Neuronal stem cell (in vitro differentiated cells): ENCODE results near the gene SEMA7A.

ENCODE experiments used
- DNase-seq: peaks from one replicate; pipeline ENCODE4 v3.0.0-alpha.2; 2013; ENCODE audit warnings: low spot score
- H2AFZ ChIP-seq: one replicate; pipeline ENCODE4 v1.6.1; 2013; ENCODE audit warnings: mild to moderate bottlenecking, low read length, inconsistent platforms
- H2AK5ac ChIP-seq: 2 replicates; pipeline ENCODE4 v1.6.1; 2013; ENCODE audit warnings: low read depth, mild to moderate bottlenecking, inconsistent platforms, low read length, moderate library complexity, mixed read lengths
- H2BK120ac ChIP-seq: 2 replicates; pipeline ENCODE4 v1.6.1; 2013; ENCODE audit warnings: low read depth, mild to moderate bottlenecking, inconsistent platforms, low read length, moderate library complexity, mixed read lengths
- H2BK12ac ChIP-seq: one replicate; pipeline ENCODE4 v1.6.1; 2013; ENCODE audit warnings: low read length, inconsistent platforms
- H2BK15ac ChIP-seq: 2 replicates; pipeline ENCODE4 v1.6.1; 2013; ENCODE audit warnings: mild to moderate bottlenecking, low read length, inconsistent platforms, mixed read lengths
- H2BK5ac ChIP-seq: one replicate; pipeline ENCODE4 v1.6.1; 2013; ENCODE audit warnings: inconsistent platforms, mild to moderate bottlenecking, low read length, moderate library complexity
- H3K14ac ChIP-seq: one replicate; pipeline ENCODE4 v1.6.1; 2013; ENCODE audit warnings: low read length, inconsistent platforms
- H3K18ac ChIP-seq: 2 replicates; pipeline ENCODE4 v1.6.1; 2013; ENCODE audit warnings: low read length, inconsistent platforms
- H3K23ac ChIP-seq: 2 replicates; pipeline ENCODE4 v1.6.1; 2013; ENCODE audit warnings: low read depth, mild to moderate bottlenecking, mixed read lengths, low read length, inconsistent platforms; ENCODE audit not compliant: poor library complexity
- H3K27ac ChIP-seq: replicated peaks from 3 replicates; pipeline ENCODE4 v1.5.1; 2013; ENCODE audit warnings: low read length, inconsistent platforms
- H3K27me3 ChIP-seq, 3 experiments: 2 replicates each; pipeline ENCODE4 v1.6.1; 2013; ENCODE audit warnings: low read length in 3 of 3, mild to moderate bottlenecking in 2 of 3, inconsistent platforms in 1 of 3, low read depth in 1 of 3, mixed read lengths in 1 of 3, moderate library complexity in 1 of 3; ENCODE audit not compliant: control insufficient read depth in 3 of 3, insufficient read depth in 3 of 3
- H3K36me3 ChIP-seq, 2 donors: replicated peaks in 1 of 2; 2 replicates each; pipeline ENCODE4 v1.6.1; 2013; ENCODE audit warnings: low read length in 2 of 2; ENCODE audit not compliant: control insufficient read depth in 2 of 2, insufficient read depth in 2 of 2
- H3K4ac ChIP-seq: 2 replicates; pipeline ENCODE4 v1.6.1; 2013; ENCODE audit warnings: inconsistent platforms, mild to moderate bottlenecking, low read length, moderate library complexity
- H3K4me1 ChIP-seq, 2 donors: 1 replicate in 1 of 2; 2 replicates in 1 of 2; pipeline ENCODE4 v1.6.1; 2013; ENCODE audit warnings: low read length in 2 of 2, low read depth in 1 of 2; ENCODE audit not compliant: control insufficient read depth in 2 of 2, insufficient read depth in 1 of 2
- H3K4me2 ChIP-seq: one replicate; pipeline ENCODE4 v1.6.1; 2013; ENCODE audit warnings: mild to moderate bottlenecking, low read length, inconsistent platforms; ENCODE audit not compliant: insufficient read depth, poor library complexity, severe bottlenecking
- H3K4me3 ChIP-seq, 2 donors: 2 replicates each; pipeline ENCODE4 v1.5.1; 2013; ENCODE audit warnings: low read length in 2 of 2, mild to moderate bottlenecking in 2 of 2, inconsistent platforms in 1 of 2, moderate library complexity in 1 of 2
- H3K79me1 ChIP-seq: one replicate; pipeline ENCODE4 v1.6.1; 2013; ENCODE audit warnings: low read depth, mild to moderate bottlenecking, inconsistent platforms, low read length, moderate library complexity
- H3K9ac ChIP-seq: one replicate; pipeline ENCODE4 v1.6.1; 2013; ENCODE audit warnings: mild to moderate bottlenecking, low read depth, low read length, inconsistent platforms; ENCODE audit not compliant: poor library complexity
- H3K9me3 ChIP-seq, 2 donors: replicated peaks in 1 of 2; 2 replicates each; pipeline versions ENCODE3 to v1.6.1; 2013; ENCODE audit warnings: low read length in 2 of 2, mild to moderate bottlenecking in 2 of 2, inconsistent platforms in 1 of 2, low read depth in 1 of 2, mixed read lengths in 1 of 2, moderate library complexity in 1 of 2; ENCODE audit not compliant: control insufficient read depth in 2 of 2, insufficient read depth in 1 of 2
- H4K8ac ChIP-seq: one replicate; pipeline ENCODE4 v1.6.1; 2013; ENCODE audit warnings: low read depth, mild to moderate bottlenecking, inconsistent platforms, low read length, moderate library complexity
- H4K91ac ChIP-seq: one replicate; pipeline ENCODE4 v1.6.1; 2013; ENCODE audit warnings: low read length, low read depth, mild to moderate bottlenecking, inconsistent platforms; ENCODE audit not compliant: poor library complexity
- WGBS, 2 donors: extraction: QIAGEN DNeasy Blood & Tissue Kit; methylation state at CpG; one replicate each; pipeline ENCODE4 v1.1.7; 2013; ENCODE audit warnings: missing lambda C conversion rate in 2 of 2, mixed read lengths in 1 of 2; ENCODE audit not compliant: insufficient read length in 2 of 2, insufficient replicate concordance in 1 of 2; ENCODE audit errors: extremely low coverage in 2 of 2; 5-methylcytosine and 5-hydroxymethylcytosine counted together

Gene SEMA7A

GRCh38 chr15:74464897-74465296 is 31.1 kb upstream of the SEMA7A start:
- Histone ChIP-seq H3K79me1 (no peaks in the 10 kb centered on the region), H3K18ac (no peak overlapping the region), H3K4me3 (no peak overlapping the region), H3K9ac (no peak overlapping the region), H2BK120ac (no peak overlapping the region), H2BK12ac (no peak overlapping the region), H3K27me3 (no peaks in the 10 kb centered on the region), H2BK15ac (no peak overlapping the region), H3K4ac (no peak overlapping the region), H3K9me3 (peaks cover 0 to 20% of the 10 kb centered on the region in 2 donors), H3K36me3 (peaks cover 2 to 47% of the 10 kb centered on the region in 2 donors), H3K14ac (no peak overlapping the region), H3K4me2 (no peak overlapping the region), H3K23ac (no peak overlapping the region), H2AK5ac (no peak overlapping the region), H3K4me1 (peaks cover 2 to 3% of the 10 kb centered on the region in 2 donors), H4K91ac (no peak overlapping the region), H4K8ac (no peak overlapping the region), H2AFZ (no peak overlapping the region), H2BK5ac (no peak overlapping the region), H3K27ac (no peak overlapping the region)
- no peak for DNase-seq
- WGBS, 2 donors: no CpG with 5 or more reads among the region's 2 CpGs

GRCh38 chr15:74464216-74464615 is 30.5 kb upstream of the SEMA7A start:
- H3K14ac ChIP-seq: no peak overlapping the region
- peaks cover 2 to 42% of the 10 kb centered on the region in 2 donors for H3K36me3 ChIP-seq
- no peak overlapping the region for H3K4me3 ChIP-seq
- H3K23ac ChIP-seq: no peak overlapping the region
- no peak overlapping the region for H3K4me2 ChIP-seq
- peaks cover 0 to 20% of the 10 kb centered on the region in 2 donors for H3K9me3 ChIP-seq
- peaks cover 2 to 3% of the 10 kb centered on the region in 2 donors for H3K4me1 ChIP-seq
- H3K4ac ChIP-seq: no peak overlapping the region
- no peak overlapping the region for H2AFZ ChIP-seq
- WGBS, 2 donors: no CpG with 5 or more reads among the region's 2 CpGs
- no peak overlapping the region for H2BK5ac ChIP-seq
- H4K8ac ChIP-seq: no peak overlapping the region
- H3K18ac ChIP-seq: no peak overlapping the region
- H4K91ac ChIP-seq: no peak overlapping the region
- no peak overlapping the region for H2AK5ac ChIP-seq
- H2BK120ac ChIP-seq: no peak overlapping the region
- H3K79me1 ChIP-seq: no peaks in the 10 kb centered on the region
- H3K9ac ChIP-seq: no peak overlapping the region
- H3K27me3 ChIP-seq: no peaks in the 10 kb centered on the region
- no peak for DNase-seq
- no peak overlapping the region for H2BK15ac ChIP-seq
- H2BK12ac ChIP-seq: no peak overlapping the region
- no peak overlapping the region for H3K27ac ChIP-seq

GRCh38 chr15:74463634-74464033 is 29.9 kb upstream of the SEMA7A start:
- no peak overlapping the region for H2AFZ ChIP-seq
- no peak overlapping the region for H3K4ac ChIP-seq
- H3K79me1 ChIP-seq: no peaks in the 10 kb centered on the region
- H2AK5ac ChIP-seq: no peak overlapping the region
- H2BK120ac ChIP-seq: no peak overlapping the region
- peaks cover 2 to 3% of the 10 kb centered on the region in 2 donors for H3K4me1 ChIP-seq
- H2BK15ac ChIP-seq: no peak overlapping the region
- H3K36me3 ChIP-seq: peaks cover 2 to 40% of the 10 kb centered on the region in 2 donors
- no peak overlapping the region for H2BK5ac ChIP-seq
- H3K9me3 ChIP-seq: peaks cover 0 to 20% of the 10 kb centered on the region in 2 donors
- no peak overlapping the region for H3K4me3 ChIP-seq
- no peak overlapping the region for H3K23ac ChIP-seq
- no peak overlapping the region for H3K9ac ChIP-seq
- no peak overlapping the region for H3K18ac ChIP-seq
- no peak overlapping the region for H3K4me2 ChIP-seq
- DNase-seq: no peak
- H4K8ac ChIP-seq: no peak overlapping the region
- no peak overlapping the region for H3K14ac ChIP-seq
- no peaks in the 10 kb centered on the region for H3K27me3 ChIP-seq
- no peak overlapping the region for H2BK12ac ChIP-seq
- H3K27ac ChIP-seq: no peak overlapping the region
- H4K91ac ChIP-seq: no peak overlapping the region

- no peak for DNase-seq
- peaks cover 2 to 35% of the 10 kb centered on the region in 2 donors for H3K36me3 ChIP-seq
- H4K91ac ChIP-seq: no peak overlapping the region
- no peak overlapping the region for H3K14ac ChIP-seq
- no peak overlapping the region for H2BK15ac ChIP-seq
- no peak overlapping the region for H2AK5ac ChIP-seq
- no peak overlapping the region for H4K8ac ChIP-seq
- no peak overlapping the region for H2BK120ac ChIP-seq
- no peaks in the 10 kb centered on the region for H3K27me3 ChIP-seq
- H3K4me3 ChIP-seq: peak overlapping the region; percentile 88 to 99
- peak overlapping the region; percentile 61 for H3K4me2 ChIP-seq
- no peaks in the 10 kb centered on the region for H3K79me1 ChIP-seq
- WGBS, 2 donors: no CpG with 5 or more reads among the region's 8 CpGs
- H3K4me1 ChIP-seq: peaks cover 2 to 3% of the 10 kb centered on the region in 2 donors
- H3K4ac ChIP-seq: no peak overlapping the region
- H3K27ac ChIP-seq: peak overlapping the region; percentile 4
- H2AFZ ChIP-seq: peak overlapping the region; percentile 92
- H3K18ac ChIP-seq: no peak overlapping the region
- no peak overlapping the region for H3K23ac ChIP-seq
- H3K9ac ChIP-seq: no peak overlapping the region
- H2BK12ac ChIP-seq: no peak overlapping the region
- no peak overlapping the region for H2BK5ac ChIP-seq
- peaks cover 0 to 20% of the 10 kb centered on the region in 2 donors for H3K9me3 ChIP-seq
Observed at GRCh38 chr15:74461847-74462511, 28.2 kb upstream of the SEMA7A start.
